Lower leg skin (tissue), 3 donors: ENCODE data around the gene MAFB.

Source experiments
- CTCF ChIP-seq, 3 donors: fragments of 450-650 bp; IDR thresholded peaks; one replicate each; pipeline ENCODE4 v1.5.1; 2016; ENCODE audit warnings: antibody characterized with exemption in 3 of 3, mild to moderate bottlenecking in 3 of 3, moderate library complexity in 2 of 3
- POLR2A ChIP-seq, 2 donors: fragments of 450-650 bp; IDR thresholded peaks; one replicate each; pipeline ENCODE4 v1.6.1; 2016 to 2017; ENCODE audit warnings: antibody characterized with exemption in 2 of 2, mild to moderate bottlenecking in 1 of 2, moderate library complexity in 1 of 2

DNA sequence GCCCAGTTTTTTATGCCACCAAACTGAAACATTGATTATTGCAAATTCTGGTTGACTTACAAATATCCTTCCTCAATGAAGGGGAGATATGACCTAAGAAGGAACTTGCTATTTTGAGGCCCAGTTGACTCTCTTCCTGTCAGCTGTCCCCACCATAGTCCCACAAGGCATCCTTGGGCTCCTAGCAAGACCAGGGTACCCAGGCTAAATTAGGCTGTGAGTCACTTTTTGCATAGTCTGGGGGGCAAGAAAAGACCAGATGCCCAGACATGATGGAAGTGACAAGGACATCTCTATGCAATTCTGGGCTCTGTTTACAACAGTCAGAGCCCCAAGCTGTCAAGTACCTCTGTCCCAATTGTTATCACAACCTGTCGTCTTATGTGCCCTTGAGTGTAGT lies 31.8 kb upstream of the MAFB start:
- TF ChIP-seq CTCF (IDR thresholded peaks at IDR 0.05) = no peak
- no peak for TF ChIP-seq POLR2A (IDR thresholded peaks at IDR 0.05)
